HG03196 (cell line): Measurements from ENCODE around the gene FRAT2.

Source experiments
- ATAC-seq: cut with Tn5 transposase; IDR thresholded peaks from one replicate; pipeline ENCODE4 v1.9.1; 2021; ENCODE audit not compliant: unreplicated experiment

Gene FRAT2

DNA sequence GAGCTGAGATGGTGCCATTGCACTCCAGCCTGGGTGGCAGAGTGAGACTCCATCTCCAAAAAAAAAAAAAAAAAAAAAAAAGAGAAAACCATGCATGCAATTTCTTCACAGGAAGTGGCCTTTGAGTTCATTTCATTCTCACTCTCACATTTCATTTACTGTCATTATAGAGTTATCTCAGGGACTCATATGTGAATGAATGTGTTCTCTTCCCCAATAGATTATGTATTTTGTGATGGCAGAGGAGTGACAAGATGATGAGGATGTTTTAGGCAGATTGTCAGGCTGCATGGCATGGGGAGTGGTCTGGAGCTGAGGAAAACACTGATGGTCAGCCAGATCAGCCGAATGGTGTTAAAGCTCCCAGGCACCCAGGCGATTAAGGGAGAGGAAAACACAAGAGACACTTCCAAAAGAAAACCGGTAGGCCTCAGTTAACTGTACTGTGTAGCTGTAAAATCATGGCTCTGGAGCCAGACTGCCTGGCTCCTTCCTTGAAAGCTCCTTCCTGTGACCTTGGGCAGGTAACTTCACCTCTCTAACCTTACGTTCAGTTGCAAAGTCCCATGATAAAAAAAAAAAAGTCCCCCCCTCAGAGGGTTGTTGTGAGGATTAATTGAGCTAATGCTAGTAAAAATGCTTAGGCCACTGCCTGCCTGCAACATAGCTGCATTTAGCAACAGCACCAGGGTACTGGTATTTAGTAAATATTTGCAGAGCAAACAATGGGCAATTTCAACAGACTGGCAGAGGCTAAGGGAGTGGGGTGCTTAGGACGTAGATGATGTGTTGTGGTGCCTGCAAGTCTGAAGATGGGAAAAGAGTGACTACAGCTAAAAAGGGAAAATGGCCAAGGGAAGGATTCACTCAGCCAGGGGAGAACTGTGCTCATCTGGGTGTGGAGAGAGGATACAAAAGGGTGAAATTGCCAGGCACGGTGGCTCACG, 6.9 kb downstream of the FRAT2 start:
- ATAC-seq = no peak

DNA sequence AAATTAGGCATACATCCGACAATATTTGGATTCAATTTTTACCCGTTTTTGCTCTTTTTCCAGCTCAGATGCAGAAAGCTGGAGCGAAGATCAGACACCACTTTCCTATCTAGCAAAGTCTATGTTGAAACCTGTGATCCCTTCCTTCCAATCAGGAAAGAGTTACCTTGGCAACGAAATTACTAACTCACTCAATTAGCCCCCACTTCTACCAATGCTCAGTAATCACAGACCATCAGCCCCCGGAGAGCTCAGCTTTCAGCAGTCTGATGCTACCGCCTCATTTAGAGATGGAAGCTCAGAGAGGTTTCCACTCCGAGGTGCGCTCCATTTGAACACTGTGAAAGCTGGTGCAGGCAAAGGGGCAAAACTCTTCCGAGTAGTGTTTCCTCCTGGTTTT, 8.8 kb downstream of the FRAT2 start:
- no peak for ATAC-seq

DNA sequence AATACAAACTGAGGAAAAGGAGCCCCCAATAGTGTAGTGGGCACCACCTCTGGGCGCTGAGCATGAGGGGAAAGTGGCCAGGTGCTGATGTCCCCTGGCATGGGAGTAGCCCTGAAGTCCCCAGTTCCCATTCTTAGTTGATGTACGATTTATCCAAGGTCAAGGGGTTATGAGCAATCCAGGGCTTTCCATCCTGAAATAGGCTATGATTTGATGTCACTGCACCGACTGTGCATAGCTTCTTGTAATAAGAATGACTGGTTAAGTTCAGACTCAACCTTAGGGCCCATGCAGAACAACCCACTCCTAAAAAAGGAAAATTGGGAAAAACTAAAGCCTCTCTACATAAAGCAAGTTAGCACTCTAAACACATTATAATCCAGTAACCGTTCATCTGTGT, 11.0 kb downstream of the FRAT2 start:
- no peak for ATAC-seq

DNA sequence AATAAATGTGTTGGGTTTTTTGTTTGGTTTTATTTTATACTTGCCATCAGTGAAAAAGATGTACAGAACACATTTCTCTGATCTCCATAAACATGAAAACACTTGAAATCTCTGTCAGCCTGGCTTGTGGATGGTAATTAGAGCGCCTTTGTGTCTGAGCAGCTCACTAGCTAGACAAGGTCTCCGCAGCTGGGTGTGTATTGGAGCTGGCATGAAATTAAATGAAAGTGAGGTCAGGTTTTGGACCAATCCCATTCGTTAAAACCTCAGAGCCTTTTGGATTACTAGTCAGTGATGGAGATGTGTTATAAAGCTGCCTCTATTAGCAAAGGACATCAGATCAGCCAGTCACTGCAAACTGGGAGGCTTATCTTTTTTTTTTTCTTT, 12.7 kb downstream of the FRAT2 start:
- no peak for ATAC-seq

DNA sequence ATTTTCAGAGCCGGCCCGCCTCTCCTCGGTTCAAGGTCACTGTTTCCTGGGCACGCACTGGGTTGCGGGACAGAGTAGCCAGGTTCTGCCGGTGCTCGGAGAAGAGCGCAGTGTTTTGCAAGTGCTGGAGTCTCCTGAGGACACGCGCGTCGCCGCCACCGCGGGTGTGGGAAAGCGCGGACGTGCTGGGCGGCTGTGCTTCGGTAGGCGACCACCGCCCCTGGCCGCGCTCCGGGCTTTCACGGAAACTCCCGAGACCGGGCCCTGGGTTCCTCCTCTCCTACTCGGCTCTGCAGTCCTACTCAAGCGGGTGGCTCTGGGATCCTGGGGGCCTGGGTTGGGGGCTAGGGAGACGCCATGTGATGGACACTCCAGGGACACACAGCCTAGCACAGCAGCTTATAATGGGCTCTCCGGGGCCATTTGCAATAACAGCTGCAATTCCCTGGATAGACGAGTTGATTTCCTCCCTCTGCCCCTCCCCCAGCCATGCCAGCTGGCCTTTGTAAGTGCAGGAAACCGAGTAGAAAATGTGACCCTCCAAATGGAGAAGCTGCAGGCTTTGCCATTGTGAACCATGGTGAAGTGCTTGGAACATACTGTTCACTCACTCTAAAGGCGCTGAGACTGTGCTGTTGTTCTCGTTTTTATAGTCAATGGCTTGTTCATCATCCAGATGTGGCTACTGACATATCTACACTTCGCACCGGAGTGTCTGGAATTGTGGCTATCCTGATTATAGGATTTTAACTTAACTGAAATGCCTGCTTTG, 13.3 kb downstream of the FRAT2 start:
- no peak for ATAC-seq

DNA sequence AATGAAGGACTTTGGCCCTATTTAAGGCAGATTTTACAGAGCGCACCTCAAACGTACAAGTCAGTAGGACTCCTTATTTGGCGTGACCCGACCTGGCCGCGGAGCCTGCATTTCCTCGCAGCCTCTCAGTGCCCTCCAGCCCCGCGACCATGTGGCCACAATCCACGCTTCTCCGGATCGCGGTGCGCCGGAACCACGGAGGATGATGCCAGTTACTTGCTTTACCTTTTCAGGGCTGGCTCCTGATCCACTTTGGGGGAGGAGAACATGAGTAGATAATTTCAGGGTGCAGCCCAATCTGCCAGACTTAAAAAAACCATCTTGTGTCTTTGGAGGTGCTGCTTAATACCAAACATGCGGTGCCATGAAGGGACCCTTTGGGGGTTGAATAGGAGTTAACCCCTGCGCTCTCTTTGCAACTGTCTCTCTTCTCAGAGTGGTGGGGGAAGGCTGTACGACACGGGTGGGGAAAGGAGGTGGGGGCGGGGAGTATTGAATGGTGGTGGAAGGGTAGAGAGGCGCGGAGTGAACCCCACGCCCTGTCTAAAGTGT, 14.0 kb downstream of the FRAT2 start:
- no peak for ATAC-seq

DNA sequence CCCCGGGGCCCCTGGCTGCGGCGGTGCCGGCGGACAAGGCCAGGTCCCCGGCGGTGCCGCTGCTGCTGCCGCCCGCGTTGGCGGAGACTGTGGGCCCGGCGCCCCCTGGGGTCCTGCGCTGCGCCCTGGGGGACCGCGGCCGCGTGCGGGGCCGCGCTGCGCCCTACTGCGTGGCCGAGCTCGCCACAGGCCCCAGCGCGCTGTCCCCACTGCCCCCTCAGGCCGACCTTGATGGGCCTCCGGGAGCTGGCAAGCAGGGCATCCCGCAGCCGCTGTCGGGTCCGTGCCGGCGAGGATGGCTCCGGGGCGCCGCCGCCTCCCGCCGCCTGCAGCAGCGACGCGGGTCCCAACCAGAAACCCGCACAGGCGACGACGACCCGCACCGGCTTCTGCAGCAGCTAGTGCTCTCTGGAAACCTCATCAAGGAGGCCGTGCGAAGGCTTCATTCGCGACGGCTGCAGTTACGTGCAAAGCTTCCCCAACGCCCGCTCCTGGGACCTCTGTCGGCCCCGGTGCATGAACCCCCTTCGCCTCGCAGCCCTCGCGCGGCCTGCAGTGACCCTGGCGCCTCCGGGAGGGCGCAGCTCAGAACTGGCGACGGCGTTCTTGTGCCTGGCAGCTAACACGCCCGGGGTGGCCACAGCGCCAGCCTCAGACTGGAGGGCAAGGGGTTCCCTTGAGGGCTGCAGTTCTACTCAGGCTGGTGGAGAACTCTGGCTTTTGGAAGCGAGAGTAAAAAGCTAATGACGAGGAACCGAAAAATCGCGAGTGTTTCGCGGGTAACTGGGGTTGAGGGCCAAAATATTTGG, 14.7 kb downstream of the FRAT2 start:
- ATAC-seq = peak; percentile 29

DNA sequence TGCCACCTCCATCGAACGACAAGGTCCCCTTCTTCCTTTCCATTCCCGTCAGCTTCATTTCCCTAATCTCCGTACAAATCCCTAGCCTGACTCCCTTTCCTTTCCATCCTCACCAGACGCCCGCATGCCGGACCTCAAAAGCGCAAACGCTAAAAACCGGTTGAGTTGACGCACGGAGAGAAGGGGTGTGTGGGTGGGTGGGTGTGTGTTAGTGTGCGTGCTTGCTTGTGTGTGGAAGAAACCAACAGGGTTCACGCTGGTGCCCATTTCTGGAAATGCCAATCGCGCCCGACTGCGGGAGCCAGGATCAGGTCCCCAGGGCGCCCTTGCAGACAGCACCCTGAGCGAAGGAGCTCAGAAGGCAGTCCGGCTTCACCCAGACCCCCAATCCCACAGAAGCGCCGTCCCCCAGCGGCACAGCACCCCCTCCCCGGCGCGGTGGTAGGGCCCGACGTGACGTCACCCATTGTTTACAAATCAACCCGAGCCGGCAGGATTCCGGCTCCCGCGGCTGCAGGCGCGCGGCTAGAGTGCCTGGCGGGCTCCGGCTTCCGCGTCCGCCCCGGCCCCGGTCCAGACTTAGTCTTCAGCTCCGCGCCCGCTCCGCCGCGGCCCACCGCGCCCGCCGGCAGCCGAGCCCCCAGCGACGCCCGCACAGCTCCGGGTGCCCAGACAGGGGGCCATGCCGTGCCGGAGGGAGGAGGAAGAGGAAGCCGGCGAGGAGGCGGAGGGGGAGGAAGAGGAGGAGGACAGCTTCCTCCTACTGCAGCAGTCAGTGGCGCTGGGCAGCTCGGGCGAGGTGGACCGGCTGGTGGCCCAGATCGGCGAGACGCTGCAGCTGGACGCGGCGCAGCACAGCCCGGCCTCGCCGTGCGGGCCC, 15.5 kb downstream of the FRAT2 start, which contains the start of gene FRAT1:
Gene FRAT1 (plus strand): TSS at position 500 of the 880 bp plus-strand sequence. CDS start 183 bp downstream, at position 683.
- ATAC-seq = peak; percentile 69

DNA sequence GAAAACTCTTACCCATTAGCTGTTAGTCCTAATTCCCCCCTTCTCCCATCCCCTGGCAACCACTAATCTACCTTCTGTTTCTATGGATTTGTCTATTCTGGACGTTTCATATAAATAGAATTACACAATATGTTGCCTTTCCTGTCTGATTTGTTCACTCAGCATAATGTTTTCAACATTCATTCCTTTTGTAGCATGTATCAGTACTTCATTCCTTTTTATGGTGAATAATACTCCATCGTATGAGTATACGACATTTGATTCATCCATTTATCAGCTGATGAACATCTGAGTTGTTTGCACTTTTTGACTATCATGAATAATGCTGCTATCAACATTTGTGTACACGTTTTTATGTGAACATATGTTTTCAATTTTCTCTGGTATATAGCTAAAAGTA, 19.9 kb downstream of the FRAT2 start:
- no peak for ATAC-seq

DNA sequence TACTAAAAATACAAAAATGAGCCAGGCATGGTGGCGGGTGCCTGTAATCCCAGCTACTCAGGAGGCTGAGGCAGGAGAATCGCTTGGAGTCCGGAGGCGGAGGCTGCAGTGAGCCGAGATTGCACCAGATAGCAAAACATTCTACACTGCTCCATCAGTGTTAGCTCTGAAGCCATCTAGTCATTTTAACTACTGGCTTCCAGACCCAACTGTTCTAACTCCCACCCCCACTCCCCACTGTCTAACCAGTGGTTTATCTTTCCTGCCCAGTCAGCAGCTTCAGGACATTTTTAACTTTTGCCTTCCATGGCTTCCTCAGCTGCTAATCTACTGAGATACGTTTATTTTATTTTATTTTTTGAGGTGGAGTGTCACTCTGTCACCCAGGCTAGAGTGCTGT, 21.6 kb downstream of the FRAT2 start:
- no peak for ATAC-seq

DNA sequence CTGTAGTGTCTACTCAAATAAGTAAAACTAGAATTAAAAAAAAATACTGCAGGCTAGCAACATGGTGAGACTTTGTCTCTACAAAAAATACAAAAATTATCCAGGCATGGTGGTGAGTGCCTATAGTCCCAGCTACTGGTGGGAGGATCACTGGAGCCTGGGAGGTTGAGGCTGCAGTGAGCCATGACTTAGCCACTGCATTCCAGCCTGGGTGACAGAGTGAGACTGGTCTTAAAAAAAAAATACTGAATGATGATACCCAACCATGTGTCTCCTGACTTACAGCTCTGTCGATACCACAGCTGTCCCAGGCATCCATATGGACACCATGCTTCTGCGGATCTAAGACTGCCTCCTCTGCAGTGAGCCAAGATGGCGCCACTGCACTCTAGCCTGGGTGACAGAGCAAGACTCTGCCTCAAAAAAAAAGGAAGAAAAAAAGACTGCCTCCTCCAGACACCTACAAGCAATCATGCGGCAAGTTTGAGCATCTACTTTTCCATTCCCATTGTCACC, 23.4 kb downstream of the FRAT2 start:
- ATAC-seq = no peak

DNA sequence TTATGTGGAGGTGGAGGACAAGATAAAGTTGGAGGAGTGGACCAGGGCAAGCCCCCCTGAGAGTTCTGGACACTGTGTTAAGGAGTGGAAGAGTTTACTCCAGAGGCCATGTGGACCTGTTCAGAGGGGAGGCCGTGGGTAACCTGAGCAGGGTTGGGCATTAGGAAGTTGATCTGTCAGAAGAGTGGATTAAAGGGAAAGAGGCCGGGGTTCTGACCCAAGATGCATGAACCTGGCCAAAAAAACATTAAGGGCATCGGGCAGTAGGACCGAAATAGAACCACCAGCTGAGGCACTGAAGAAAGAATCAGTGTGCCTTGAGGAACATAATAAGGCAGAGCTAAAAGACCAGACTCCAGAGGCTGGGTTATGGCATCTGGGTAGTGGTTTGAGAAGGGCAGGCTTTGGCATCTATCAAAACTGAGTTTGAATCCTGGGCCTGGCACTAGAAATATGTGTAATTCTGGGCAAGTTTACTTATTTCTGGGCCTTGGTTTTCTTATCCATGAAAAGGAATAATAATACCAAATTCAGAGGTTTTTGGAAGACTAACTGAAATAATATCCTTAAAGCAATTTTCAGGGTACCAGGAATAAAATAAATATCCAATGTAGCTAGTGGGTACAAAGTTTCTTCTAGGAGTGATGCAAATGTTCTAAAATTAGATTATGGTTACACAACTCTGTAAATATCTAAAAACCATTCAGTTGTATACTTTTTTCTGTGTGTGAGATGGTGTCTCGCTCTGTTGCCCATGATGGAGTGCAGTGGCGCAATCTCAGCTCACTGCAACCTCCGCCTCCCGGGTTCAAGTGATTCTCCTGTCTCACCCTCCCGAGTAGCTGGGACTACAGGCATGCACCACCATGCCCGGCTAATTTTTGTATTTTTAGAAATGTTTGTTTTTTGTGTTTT, 26.4 kb downstream of the FRAT2 start:
- ATAC-seq = no peak

DNA sequence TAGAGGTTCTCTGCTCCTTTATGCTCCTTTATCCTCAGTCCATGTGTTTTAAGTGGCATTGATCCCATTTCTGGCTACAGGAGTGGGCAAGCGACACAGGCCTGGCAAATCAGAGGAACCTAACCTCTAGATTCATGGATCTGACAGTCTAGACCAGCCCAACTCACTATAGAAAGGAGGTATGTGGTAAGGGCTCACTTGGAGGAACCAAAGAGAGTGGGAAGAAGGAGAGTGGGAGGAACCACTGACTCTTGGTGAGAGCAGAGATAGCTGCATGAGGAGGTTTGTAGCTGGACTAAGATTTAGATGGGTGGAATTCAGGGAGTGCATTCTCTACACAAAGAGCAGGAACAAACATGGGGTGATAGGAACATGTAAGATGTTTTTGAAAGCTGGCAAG, 27.1 kb downstream of the FRAT2 start:
- ATAC-seq = no peak

DNA sequence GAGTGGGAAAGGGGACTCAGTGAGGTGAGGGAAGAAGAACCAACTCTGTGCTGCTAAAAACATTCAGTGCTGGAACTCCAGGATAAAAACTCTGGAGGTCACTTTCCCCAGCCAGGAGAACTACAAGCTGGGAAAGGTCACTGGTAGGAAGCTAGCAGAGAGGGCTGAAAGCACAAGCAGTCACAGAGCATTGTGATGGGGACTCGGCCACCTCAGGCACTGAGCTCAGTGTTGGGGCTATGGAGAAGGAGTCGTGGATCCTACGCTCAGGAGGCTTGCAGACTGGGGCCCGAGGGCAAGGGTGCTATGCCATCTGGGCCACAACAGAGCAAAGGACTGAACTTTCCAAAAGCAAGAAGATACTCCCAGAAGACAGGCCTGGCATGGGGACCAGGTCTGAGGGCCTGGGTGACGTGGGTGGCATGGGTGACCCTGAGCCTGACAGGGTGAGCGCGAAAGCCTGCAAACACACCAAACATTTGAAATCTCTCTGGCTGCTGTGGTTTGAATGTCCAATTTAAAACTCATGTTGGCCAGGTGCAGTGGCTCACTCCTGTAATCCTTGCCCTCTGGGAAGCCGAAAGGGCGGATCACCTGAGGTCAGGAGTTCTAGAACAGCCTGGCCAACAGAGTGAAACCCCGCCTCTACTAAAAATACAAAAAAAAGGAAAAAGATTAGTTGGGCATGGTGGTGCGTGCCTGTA, 32.3 kb downstream of the FRAT2 start:
- ATAC-seq = no peak

DNA sequence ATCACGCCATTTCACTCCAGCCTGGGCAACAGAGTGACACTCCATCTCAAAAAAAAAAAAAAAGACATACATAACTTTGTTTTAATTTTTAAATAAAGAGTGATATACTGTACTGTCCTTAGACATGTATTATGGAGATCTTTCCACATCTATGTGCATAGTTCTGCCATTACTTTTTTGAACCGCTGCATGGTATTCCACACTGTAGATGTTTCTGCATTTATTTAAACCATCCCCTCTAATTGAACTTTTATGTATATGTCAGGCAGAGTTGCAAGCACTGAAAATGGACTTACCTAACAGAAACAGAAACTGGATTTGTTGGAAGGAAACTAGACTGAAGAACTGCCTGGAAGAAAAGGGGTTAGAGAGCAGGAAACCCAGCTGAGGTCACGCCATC, 33.5 kb downstream of the FRAT2 start:
- no peak for ATAC-seq

DNA sequence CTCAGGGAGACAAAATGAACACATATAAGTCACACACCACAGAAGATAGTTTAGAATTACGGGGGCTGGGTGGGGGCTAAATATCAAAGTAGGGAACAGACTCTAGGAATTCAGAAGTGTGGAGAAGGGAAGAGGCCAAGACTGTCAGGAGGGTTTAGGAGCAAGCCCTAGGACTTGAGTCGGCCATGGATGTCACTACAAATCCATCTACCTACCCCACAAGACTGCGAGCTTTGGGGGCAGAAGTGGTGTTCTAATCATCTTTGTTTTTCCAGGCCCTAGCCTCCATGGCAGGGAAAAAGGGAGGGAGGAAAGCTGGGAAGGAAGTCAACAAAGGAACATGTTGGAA, 36.3 kb downstream of the FRAT2 start:
- no peak for ATAC-seq

DNA sequence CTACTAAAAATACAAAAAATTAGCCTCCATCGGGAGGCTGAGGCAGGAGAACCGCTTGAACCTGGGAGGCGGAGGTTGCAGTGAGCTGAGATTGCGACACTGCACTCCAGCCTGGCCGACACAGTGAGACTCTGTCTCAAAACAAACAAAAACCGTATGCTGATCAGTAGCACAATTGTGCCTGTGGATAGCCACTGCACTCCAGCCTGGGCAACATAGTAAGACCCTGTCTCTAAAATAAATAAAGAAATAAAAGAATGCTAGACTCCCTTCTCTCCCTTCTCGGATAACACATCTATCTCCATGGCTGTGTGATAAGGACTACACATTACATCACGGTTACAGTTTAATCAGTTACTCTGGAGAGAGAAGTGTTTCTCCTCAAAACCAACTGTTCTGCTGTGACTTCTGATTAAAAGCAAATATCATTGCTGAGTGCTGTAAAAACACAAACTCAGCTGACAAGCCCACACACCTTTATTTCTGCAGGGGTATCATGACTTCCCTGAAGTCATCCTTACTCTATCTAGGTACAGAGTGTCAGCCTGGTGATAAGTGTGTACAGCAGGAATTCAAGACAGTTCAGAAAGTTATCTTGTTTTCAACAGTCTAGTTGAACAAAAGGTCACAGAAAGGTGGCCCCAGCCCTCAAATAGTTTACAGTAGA, 36.8 kb downstream of the FRAT2 start:
- ATAC-seq = no peak

DNA sequence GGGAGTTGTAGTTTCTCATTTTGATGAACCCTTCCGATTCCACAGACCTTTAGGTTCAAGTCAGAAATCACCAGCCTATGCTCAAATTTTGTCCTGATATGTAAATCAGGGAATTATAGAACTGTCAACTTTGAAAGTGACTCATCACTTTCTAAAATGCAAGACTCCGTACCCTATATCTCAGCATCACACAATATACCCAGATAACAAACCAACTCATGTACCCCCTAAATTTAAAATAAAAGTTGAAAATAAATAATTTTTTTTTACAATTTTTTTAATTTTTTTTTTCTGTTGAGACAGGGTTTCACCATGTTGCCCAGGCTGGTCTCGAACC, 41.7 kb downstream of the FRAT2 start:
- no peak for ATAC-seq
